PC-9 (cell line): ENCODE results near the gene PTPRC. TPM values are rescaled to one million over a fixed set of nuclear protein-coding genes. Genes with fewer than 3 reads are reported as not detected.

Experiments
- BruUV-seq: library from RNA; stranded (reverse); fragments of 400-500 nt; replicated peaks from 2 replicates; lab custom pipeline; 2021; lab: Mats Ljungman, UMichigan
- CTCF ChIA-PET: fragments of 300-600 bp; sonication (Branson Sonifier 250); formaldehyde crosslinking; loops from one replicate; lab custom pipeline; 2022; ENCODE audit warnings: antibody characterized with exemption; lab: Charles Lee
- POLR2A ChIA-PET: fragments of 300-600 bp; sonication (Branson Sonifier 250); formaldehyde crosslinking; loops from one replicate; lab custom pipeline; 2022; ENCODE audit warnings: antibody characterized with exemption; ENCODE audit not compliant: unreplicated experiment; lab: Charles Lee
- DNase-seq, 2 experiments: peaks; one replicate each; pipeline versions ENCODE4 v3.0.0 to v3.0.0-alpha.2; 2015 to 2022; ENCODE audit warnings: mixed read lengths in 1 of 2
- H2AFZ ChIP-seq: fragments of 200-600 bp; sonication (generic); 2 replicates; pipeline ENCODE4 v1.8.1; 2017; ENCODE audit warnings: antibody characterized with exemption
- H3F3A ChIP-seq: fragments of 200-600 bp; sonication (generic); 2 replicates; pipeline ENCODE4 v1.8.1; 2017; ENCODE audit warnings: antibody characterized with exemption, mild to moderate bottlenecking, low read depth; ENCODE audit not compliant: insufficient read depth
- H3K27ac ChIP-seq: fragments of 200-600 bp; sonication (generic); 2 replicates; pipeline ENCODE4 v1.6.1; 2016; ENCODE audit warnings: mixed run types
- H3K27me3 ChIP-seq: fragments of 200-600 bp; sonication (generic); 2 replicates; pipeline ENCODE4 v1.6.1; 2016; ENCODE audit warnings: low read depth, mixed run types; ENCODE audit not compliant: insufficient read depth
- H3K36me3 ChIP-seq: fragments of 200-600 bp; sonication (generic); 2 replicates; pipeline ENCODE4 v1.6.1; 2016; ENCODE audit warnings: low read depth, mixed run types
- H3K4me1 ChIP-seq: fragments of 200-600 bp; sonication (generic); replicated peaks from 2 replicates; pipeline ENCODE4 v1.6.1; 2016; ENCODE audit warnings: mixed run types; ENCODE audit not compliant: insufficient read depth
- H3K4me2 ChIP-seq: fragments of 200-600 bp; sonication (generic); 2 replicates; pipeline ENCODE4 v1.6.1; 2017; ENCODE audit warnings: mixed run types
- H3K4me3 ChIP-seq: fragments of 200-600 bp; sonication (generic); 2 replicates; pipeline ENCODE4 v1.6.1; 2016; ENCODE audit warnings: mixed run types
- H3K79me2 ChIP-seq: fragments of 200-600 bp; sonication (generic); 2 replicates; pipeline ENCODE4 v1.6.1; 2017; ENCODE audit warnings: low read depth, mixed run types
- H3K9me2 ChIP-seq: fragments of 200-600 bp; sonication (generic); 2 replicates; pipeline ENCODE4 v1.8.1; 2017; ENCODE audit warnings: mild to moderate bottlenecking; ENCODE audit not compliant: insufficient read depth
- H3K9me3 ChIP-seq: fragments of 200-600 bp; sonication (generic); 2 replicates; pipeline ENCODE4 v1.8.1; 2016; ENCODE audit warnings: low read depth; ENCODE audit not compliant: insufficient read depth
- H4K20me1 ChIP-seq: fragments of 200-600 bp; sonication (generic); 2 replicates; pipeline ENCODE4 v1.8.1; 2017; ENCODE audit not compliant: insufficient read depth
- CTCF ChIP-seq: fragments of 200-600 bp; sonication (generic); conservative IDR thresholded peaks from 2 replicates; pipeline ENCODE4 v1.6.1; 2017; ENCODE audit warnings: mixed run types, antibody characterized with exemption, mild to moderate bottlenecking, moderate library complexity
- EZH2 ChIP-seq: fragments of 200-600 bp; sonication (generic); IDR thresholded peaks from 2 replicates; pipeline ENCODE4 v1.8.0; 2017; ENCODE audit warnings: antibody characterized with exemption, low read depth
- intact Hi-C: fragments of 100-400 bp; cut with micrococcal nuclease; formaldehyde crosslinking; loops from one replicate; pipeline ENCODE4 v1.10.0; 2022; ENCODE audit not compliant: unreplicated experiment
- total RNA-seq: library from RNA; stranded (reverse); gene quantifications from 2 replicates; pipeline ENCODE4 v1.2.3, GENCODE V29; 2021

Gene PTPRC
- total RNA-seq, 1 experiment from 2014 or later = 0.79 TPM

DNA sequence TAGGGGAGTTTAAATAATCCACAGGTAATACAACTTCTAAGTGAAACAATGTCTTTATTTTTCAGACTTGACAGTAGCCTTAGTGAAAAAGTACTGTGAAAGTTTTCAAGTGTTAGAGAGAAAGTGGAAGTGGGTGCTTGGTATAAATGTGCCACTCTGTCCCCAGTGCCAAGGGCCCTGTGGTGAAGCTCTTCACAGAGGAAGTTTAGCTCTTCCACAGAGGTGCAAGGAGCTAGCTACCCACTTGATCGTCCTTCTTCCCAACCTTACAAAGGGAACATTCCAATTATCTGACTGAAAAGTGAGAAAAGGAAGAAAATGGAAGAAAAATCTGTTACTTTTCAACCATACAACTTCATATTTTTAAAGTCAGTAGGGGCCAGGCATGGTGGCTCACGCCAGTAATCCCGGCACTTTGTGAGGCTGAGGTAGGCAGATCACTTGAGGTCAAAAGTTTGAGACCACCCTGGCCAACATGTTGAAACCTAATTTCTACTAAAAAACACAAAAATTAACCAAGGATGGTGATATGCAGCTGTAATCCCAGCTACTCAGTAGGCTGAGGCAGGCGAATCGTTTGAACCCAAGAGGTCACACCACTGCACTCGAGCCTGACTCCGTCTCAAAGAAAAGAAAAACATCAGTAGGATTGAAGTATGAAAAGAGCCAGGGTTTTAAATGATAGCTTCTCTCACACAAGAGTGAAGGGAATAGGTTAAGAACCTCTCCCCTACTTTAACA, 41.0 kb upstream of the PTPRC start:
- no peaks in the 10 kb centered on the region for H3K4me1 ChIP-seq
- 0 out of 2 replicates have a peak, but pooled peaks cover 3% of the 10 kb centered on the region for H3K9me3 ChIP-seq
- CTCF ChIA-PET = interaction anchor here (0.6 kb wide), 1 partner anchor 442 kb away, joined by 3 read pairs; no protein-coding TSS in a partner anchor
- TF ChIP-seq EZH2 (no peak), CTCF (no peak)
- BruUV-seq = no TSS peak
- no peaks in the 10 kb centered on the region for H3K79me2 ChIP-seq
- no peaks in the 10 kb centered on the region for H3K9me2 ChIP-seq
- no peaks in the 10 kb centered on the region for H3K36me3 ChIP-seq
- no peak overlapping the region for H2AFZ ChIP-seq
- H4K20me1 ChIP-seq = no peaks in the 10 kb centered on the region
- H3K27ac ChIP-seq = no peak overlapping the region
- H3K4me3 ChIP-seq = no peak overlapping the region
- no peaks in the 10 kb centered on the region for H3K27me3 ChIP-seq
- H3K4me2 ChIP-seq = no peak overlapping the region
- no peak for DNase-seq
- H3F3A ChIP-seq = no peaks in the 10 kb centered on the region
- POLR2A ChIA-PET = no interaction called here
- intact Hi-C loops = no loop called here

- no peaks in the 10 kb centered on the region for H3K4me1 ChIP-seq
- CTCF ChIA-PET = interaction anchor here (0.6 kb wide), 1 partner anchor 443 kb away, joined by 3 read pairs; no protein-coding TSS in a partner anchor
- POLR2A ChIA-PET = interaction anchor here (0.6 kb wide), 1 partner anchor 1753 kb away, joined by 5 read pairs; no protein-coding TSS in a partner anchor
- H3K4me2 ChIP-seq = no peak overlapping the region
- H3K27ac ChIP-seq = no peak overlapping the region
- no peak overlapping the region for H2AFZ ChIP-seq
- 0 out of 2 replicates have a peak, but pooled peaks cover 3% of the 10 kb centered on the region for H3K9me3 ChIP-seq
- H3K27me3 ChIP-seq = no peaks in the 10 kb centered on the region
- H3K9me2 ChIP-seq = no peaks in the 10 kb centered on the region
- no peak overlapping the region for H3K4me3 ChIP-seq
- H3F3A ChIP-seq = no peaks in the 10 kb centered on the region
- no peaks in the 10 kb centered on the region for H4K20me1 ChIP-seq
- intact Hi-C loops = no loop called here
- H3K36me3 ChIP-seq = no peaks in the 10 kb centered on the region
- no peak for DNase-seq
- no peaks in the 10 kb centered on the region for H3K79me2 ChIP-seq
- no peak for TF ChIP-seq CTCF
- TF ChIP-seq EZH2 = no peak
- BruUV-seq = no TSS peak
Measured at GRCh38 chr1:198598796-198599321, 40.0 kb upstream of the PTPRC start.

GRCh38 chr1:198599749-198600148, 39.1 kb upstream of the PTPRC start:
- POLR2A ChIA-PET = no interaction called here
- Histone ChIP-seq H3K4me1 (no peaks in the 10 kb centered on the region), H3K9me2 (no peaks in the 10 kb centered on the region), H3K4me3 (no peak overlapping the region), H3K27me3 (no peaks in the 10 kb centered on the region), H3K36me3 (no peaks in the 10 kb centered on the region), H3K9me3 (0 out of 2 replicates have a peak, but pooled peaks cover 3% of the 10 kb centered on the region), H4K20me1 (no peaks in the 10 kb centered on the region), H3F3A (no peaks in the 10 kb centered on the region), H3K4me2 (no peak overlapping the region), H2AFZ (no peak overlapping the region), H3K27ac (no peak overlapping the region), H3K79me2 (no peaks in the 10 kb centered on the region)
- no TSS peak for BruUV-seq
- TF ChIP-seq CTCF = no peak
- TF ChIP-seq EZH2 = no peak
- CTCF ChIA-PET = no interaction called here
- intact Hi-C loops = no loop called here
- DNase-seq = no peak
